Embryonic facial prominence (tissue), 1 donor: ENCODE data around the gene MARK1.

Experiments used
- DNase-seq: peaks from one replicate; pipeline ENCODE4 v3.0.0-alpha.2; 2016; ENCODE audit errors: extremely low spot score

MARK1 gene

GRCh38 chr1:220527908-220528678 lies at the start of gene MARK1:
Gene MARK1, plus strand, starts transcription at chr1:220528136. Its CDS starts 687 bp downstream, at chr1:220528823.
- DNase-seq: peak; percentile 40

- DNase-seq: no peak
Measured at GRCh38 chr1:220483700-220484099, 44.2 kb upstream of the MARK1 start.

- no peak for DNase-seq
Measured at GRCh38 chr1:220484135-220484534, 43.8 kb upstream of the MARK1 start.

DNA sequence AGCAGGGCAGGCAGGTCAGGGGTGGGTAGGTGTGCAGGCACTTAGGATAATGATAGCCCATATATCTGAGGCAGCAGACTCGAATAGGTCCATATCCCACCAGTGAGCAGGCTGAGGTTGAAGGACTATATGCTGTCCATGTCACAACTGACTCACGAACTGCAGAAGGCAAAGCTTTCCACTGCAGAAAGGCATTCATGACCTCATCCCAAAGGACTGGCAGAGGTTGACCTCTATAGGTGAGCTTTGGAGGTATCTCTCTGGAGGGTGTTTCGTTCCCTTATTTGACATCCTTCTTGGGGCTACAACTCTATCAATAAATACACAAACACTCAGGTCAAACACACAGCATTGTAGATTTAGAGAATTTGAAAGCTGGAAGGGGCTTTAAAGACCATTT lies 42.8 kb upstream of the MARK1 start:
- no peak for DNase-seq

- DNase-seq: no peak
Measured at GRCh38 chr1:220485791-220486190, 42.1 kb upstream of the MARK1 start.

- peak; percentile 14 for DNase-seq
Measured at GRCh38 chr1:220487297-220487820, 40.6 kb upstream of the MARK1 start.

GRCh38 chr1:220491891-220492290 lies 36.0 kb upstream of the MARK1 start:
- DNase-seq: no peak

DNA sequence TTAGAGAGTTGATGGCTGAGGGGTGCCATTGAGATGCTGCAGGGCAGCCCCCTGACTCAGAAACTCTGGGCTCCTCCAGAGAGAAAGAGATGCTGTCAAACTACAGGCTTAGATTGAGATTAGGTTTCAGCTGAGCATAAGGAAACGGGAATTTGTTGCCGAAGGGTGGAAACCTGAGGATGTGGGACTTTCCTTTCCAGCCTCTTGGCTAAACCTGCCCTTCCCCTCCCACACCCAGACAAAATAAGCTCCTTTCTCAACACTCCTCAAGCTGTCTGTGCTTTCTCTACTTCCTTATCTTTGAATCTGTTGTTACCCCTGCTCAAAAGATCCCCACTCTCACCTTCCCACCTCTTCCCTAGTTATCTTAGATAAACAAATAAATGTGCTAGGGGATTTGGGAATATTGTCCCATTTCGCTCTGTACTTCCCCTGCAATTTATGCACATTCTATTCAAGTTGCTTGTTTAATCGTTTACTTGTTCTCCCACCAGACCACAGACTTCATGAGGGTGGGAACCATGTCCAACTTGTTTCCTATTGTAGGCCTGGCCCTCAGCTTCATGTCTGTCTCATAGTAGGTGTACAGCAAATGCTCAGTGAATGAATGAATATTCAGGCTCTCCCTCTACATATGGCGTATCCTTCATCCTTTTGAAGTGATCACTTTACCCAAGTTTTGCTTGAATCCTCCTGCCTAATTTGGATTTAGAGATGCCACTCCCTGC lies 30.6 kb upstream of the MARK1 start:
- DNase-seq: no peak

DNA sequence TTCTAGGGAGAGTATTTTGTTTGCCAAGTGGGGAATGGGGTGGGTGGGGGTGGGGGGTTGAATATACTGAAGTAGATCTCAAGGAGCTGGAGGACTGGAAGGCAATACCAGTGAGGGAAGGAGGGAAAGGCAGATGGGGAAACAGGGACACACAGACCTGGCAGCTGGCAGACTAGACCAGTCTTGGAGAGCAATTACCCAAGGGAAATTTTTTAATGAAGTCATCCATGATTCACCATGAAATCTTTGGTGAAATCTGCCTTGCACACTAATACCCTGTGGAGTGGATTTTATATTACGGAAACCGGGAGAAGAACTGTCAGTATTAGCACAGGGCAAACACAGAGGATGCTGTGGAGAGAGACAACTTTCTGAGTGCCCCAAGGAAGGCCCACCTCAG lies 29.7 kb upstream of the MARK1 start:
- no peak for DNase-seq

DNA sequence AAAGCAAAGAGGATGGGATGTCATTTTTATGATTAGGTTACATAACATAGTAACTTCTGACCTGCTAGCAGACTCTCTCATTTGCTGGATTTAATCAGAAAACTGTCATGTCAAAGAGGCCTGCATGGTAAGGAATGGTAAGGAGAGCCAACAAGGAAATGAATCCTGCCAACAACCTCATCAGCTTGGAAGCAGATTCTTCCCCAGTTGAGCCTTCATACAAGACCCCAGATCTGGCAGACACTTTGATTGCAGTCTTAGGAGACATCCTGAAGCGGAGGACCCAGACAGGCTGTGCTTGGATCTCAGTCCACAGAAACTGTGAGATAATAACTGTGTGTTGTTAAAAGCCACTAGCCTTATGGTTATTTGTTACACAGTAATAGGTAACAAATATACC lies 27.6 kb upstream of the MARK1 start:
- no peak for DNase-seq

GRCh38 chr1:220504329-220504728 lies 23.6 kb upstream of the MARK1 start:
- DNase-seq: no peak

DNA sequence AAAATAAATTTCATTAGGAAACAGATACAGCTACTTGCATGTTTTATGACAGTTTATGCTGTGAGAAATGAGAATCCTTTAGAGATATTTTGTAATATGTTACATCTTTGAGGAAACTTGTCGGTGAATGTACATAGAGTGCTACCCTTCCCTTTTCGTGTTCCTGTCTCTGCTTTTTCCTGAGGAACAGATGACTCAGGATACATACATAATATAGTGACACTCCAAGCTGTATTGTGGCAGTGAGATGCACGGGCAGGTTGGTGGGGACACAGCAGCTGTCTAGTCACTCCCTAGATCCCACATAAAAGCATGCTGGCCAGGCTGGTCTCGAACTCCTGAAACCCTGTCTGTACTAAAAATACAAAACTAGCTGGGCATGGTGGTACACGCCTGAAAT lies 20.9 kb upstream of the MARK1 start:
- DNase-seq: no peak

GRCh38 chr1:220511179-220511578 lies 16.8 kb upstream of the MARK1 start:
- DNase-seq: no peak

GRCh38 chr1:220511785-220512184 lies 16.2 kb upstream of the MARK1 start:
- DNase-seq: no peak

DNA sequence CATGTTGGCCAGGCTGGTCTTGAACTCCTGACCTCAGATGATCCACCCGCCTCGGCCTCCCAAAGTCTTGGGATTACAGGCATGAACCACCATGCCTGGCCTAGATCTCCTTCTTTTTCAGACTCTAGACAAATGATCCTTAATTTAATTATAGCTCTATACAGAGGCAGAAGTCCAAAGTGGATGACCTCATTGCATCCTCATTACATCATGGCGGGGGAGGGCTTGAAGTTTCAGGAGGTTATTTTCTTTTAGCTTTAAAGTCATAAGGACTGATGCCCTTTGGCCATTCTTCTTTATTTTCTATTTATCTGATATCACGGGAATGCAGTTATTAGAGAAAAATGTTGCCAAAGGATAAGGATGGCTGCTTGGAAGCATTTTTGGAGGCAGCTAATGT lies 14.1 kb upstream of the MARK1 start:
- DNase-seq: no peak

DNA sequence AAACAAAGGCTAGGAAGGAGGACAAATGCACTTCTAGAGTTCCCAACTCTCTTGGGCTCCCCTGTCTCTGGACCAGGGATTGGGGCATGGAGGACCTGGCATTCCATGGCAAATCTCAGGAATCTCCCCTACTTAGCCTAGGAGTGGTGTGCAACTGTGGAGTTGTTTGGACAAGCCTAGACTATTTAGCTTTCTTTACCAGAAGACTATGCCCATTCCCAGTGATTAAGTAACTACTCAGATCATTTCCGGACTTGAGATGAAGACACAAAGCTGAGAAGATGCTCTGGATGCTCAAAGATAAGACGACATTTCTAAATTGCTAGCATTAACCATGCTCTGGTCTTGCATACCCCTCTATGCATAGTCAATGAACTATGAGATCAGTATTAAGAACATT lies 13.7 kb upstream of the MARK1 start:
- no peak for DNase-seq

DNA sequence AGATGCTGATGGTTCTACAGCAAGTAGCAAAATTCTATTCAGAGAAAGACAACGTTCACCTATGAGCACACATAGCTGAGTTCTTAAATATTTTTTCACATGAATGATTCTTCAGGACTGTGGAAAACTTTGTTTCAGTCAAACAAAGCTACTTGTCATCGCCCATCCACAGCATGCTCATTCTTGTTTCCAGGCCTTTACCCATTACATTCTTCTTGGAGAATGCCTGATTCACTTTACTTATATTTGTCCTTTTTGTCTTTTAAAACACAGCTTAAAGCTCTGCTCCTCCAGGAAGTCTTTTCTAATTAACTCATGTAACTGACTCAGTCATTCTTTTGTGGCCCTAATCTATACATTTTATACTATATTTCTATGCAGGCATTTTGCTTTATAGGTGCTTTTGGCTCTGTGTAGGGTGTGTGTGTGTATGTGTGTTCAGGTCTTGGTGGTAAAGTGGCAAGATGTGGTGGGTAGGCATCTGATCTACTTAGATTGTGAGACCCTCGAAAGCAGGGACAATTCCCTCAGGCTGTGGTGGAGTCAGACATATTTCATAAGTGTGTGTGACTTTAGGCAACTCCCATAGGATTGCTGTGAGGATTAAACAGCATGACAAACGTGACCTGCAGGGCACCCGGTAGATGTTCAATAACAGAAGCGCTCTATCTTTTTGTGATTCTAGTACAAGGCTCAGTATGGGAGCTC lies 11.8 kb upstream of the MARK1 start:
- no peak for DNase-seq

- no peak for DNase-seq
Measured at GRCh38 chr1:220516722-220517042, 11.3 kb upstream of the MARK1 start.

GRCh38 chr1:220521778-220522177 lies 6.2 kb upstream of the MARK1 start:
- DNase-seq: no peak

GRCh38 chr1:220526294-220526693 lies 1.6 kb upstream of the MARK1 start:
- no peak for DNase-seq

DNA sequence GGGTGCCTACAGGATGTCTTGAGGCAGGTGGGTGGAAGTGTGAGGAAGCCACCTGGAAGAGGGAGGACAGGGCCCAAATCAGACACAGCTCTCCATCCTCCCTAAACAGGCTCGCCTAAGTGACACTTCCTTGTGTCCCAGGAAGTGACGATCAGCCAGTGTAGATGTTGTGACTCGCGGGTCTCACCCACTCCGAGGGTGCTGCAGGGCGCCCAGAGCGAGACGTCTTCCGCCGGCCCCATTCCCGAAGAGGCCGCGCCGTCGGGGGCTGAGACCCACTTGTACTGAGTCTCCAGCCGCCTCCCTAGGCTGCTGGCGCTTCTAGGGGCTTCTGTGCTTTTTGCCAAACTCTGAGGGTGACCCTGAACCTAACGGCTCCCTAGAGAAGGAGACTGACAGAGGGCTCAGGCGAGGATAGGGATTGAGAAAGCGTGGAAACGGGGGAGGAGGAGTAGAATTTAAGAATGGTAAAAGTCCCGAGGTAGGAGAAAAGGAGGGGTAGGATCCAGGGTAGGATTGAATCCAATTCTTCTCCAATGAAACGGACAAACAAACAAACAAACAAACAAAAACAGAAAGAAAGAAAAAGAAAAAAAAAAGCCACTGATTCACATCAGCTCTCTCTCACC lies 543 bp upstream of the MARK1 start:
- no peak for DNase-seq
